Measurements from ENCODE around the gene RNF168.
A peak's percentile ranks its signal among the peaks of the same experiment; 100 is the strongest.
"Not testable (repeated sequence)": the region's sequence is repeated elsewhere in the genome, so short reads cannot be mapped to it uniquely, and the experiment has no call there.

The RNF168 gene

DNA sequence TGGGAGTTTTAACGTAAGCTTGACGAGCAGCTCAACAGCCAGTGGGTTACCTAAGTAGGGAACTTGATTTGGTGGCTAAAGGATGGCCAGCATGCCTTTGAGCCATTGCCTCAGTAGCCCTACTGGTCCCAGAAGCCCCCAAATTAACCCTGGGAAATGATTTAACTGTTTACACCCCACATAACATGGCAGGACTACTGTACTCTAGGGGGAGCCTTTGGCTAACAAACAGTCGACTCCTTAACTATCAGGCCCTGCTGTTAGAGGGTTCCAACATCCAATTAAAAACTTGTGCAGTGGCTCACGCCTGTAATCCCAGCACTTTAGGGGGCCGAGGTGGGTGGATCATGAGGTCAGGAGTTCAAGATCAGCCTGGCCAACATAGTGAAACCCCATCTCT lies 21.0 kb upstream of the RNF168 start:
- peak; percentile 40 for DNase-seq (ENCODE audit: low read depth)
- TF ChIP-seq, protein P1, sequence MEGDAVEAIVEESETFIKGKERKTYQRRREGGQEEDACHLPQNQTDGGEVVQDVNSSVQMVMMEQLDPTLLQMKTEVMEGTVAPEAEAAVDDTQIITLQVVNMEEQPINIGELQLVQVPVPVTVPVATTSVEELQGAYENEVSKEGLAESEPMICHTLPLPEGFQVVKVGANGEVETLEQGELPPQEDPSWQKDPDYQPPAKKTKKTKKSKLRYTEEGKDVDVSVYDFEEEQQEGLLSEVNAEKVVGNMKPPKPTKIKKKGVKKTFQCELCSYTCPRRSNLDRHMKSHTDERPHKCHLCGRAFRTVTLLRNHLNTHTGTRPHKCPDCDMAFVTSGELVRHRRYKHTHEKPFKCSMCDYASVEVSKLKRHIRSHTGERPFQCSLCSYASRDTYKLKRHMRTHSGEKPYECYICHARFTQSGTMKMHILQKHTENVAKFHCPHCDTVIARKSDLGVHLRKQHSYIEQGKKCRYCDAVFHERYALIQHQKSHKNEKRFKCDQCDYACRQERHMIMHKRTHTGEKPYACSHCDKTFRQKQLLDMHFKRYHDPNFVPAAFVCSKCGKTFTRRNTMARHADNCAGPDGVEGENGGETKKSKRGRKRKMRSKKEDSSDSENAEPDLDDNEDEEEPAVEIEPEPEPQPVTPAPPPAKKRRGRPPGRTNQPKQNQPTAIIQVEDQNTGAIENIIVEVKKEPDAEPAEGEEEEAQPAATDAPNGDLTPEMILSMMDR (IDR thresholded peaks at IDR 0.05; ENCODE audit: low read length, missing control alignments) = peak; percentile 33
- H3K4me3 ChIP-seq (replicated peaks; ENCODE audit: low read depth, low read length) = no peak overlapping the region

DNA sequence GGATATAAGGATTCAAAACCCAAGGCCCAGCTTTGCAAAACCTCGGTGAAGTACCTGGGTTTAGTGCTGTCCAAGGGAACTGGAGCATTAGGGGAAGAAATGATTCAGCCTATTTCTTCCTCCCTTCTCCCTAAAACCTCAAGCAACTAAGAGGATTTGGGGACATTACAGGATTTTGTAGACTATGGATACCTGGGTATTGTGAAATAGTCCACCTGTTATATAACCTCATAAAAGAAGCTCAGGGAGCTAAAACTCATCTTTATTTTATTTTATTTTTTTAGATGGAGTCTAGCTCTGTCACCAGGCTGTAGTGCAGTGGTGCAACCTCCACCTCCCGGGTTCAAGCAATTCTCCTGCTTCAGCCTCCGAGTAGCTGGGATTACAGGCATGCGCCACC lies 20.3 kb upstream of the RNF168 start:
- DNase-seq (ENCODE audit: low read depth) = no peak
- TF ChIP-seq, protein P1 (IDR thresholded peaks at IDR 0.05; ENCODE audit: low read length, missing control alignments) = no peak
- H3K4me3 ChIP-seq (replicated peaks; ENCODE audit: low read depth, low read length) = no peak overlapping the region

- not testable (repeated sequence) for DNase-seq (ENCODE audit: low read depth)
Measured at GRCh38 chr3:196521291-196521690, 17.7 kb upstream of the RNF168 start.

GRCh38 chr3:196519718-196520082 lies 16.1 kb upstream of the RNF168 start:
- TF ChIP-seq, protein P1 (IDR thresholded peaks at IDR 0.05; ENCODE audit: low read length, missing control alignments) = no peak
- no peak for DNase-seq (ENCODE audit: low read depth)
- no peak overlapping the region for H3K4me3 ChIP-seq (replicated peaks; ENCODE audit: low read depth, low read length)

More at GRCh38 chr3:196521291-196521690, 17.7 kb upstream of the RNF168 start:
- H3K4me3 ChIP-seq (replicated peaks; ENCODE audit: low read depth, low read length) = not testable (repeated sequence)

GRCh38 chr3:196518966-196519717 lies 15.6 kb upstream of the RNF168 start:
- peak; percentile 85 for DNase-seq (ENCODE audit: low read depth)
- no peak overlapping the region for H3K4me3 ChIP-seq (replicated peaks; ENCODE audit: low read depth, low read length)
- TF ChIP-seq, protein P1 (IDR thresholded peaks at IDR 0.05; ENCODE audit: low read length, missing control alignments) = peak; percentile 48

GRCh38 chr3:196517919-196518318 lies 14.4 kb upstream of the RNF168 start:
- TF ChIP-seq, protein P1 (IDR thresholded peaks at IDR 0.05; ENCODE audit: low read length, missing control alignments) = no peak
- DNase-seq (ENCODE audit: low read depth) = peak; percentile 44
- H3K4me3 ChIP-seq (replicated peaks; ENCODE audit: low read depth, low read length) = no peak overlapping the region

DNA sequence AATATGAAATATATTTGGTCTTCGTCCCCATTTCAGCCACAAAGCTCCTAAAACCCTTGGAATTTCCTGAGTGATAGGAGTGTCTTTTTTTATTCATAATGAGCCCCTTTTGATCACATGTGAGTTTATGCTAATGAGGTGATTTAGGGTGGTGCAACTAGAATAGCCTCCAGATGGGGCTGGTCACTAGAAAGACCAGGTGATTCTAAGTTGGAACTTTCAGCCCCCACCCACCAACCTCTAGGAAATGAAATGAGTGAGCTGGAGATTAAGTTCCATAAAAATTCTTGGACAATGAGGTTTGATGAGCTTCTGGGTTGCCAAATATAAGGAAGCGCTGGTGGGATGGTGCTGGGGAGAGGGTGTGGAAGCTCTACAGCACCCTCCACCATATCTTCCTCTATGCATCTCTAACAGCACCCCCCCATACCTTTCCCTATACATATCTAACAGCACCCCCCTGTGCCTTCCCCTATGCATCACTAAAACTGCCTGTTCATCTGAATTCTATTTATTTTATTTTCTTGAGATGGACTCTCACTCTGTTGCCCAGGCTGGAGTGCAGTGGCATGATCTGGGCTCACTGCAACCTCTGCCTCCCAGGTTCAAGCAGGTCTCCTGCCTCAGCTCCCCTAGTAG lies 13.7 kb upstream of the RNF168 start:
- TF ChIP-seq, protein P1 (IDR thresholded peaks at IDR 0.05; ENCODE audit: low read length, missing control alignments) = no peak
- DNase-seq (ENCODE audit: low read depth) = no peak
- no peak overlapping the region for H3K4me3 ChIP-seq (replicated peaks; ENCODE audit: low read depth, low read length)

Data from fibroblast of pulmonary artery (primary cell).